Peyer's patch (tissue), 4 donors: ENCODE measurements around the gene PDE5A.
"Not testable (repeated sequence)": the region's sequence is repeated elsewhere in the genome, so short reads cannot be mapped to it uniquely, and the experiment has no call there.

Experiments used
- POLR2A ChIP-seq, 2 donors: fragments of 450-650 bp; IDR thresholded peaks; one replicate each; pipeline ENCODE4 v1.5.1; 2017; ENCODE audit warnings: antibody characterized with exemption in 2 of 2, mild to moderate bottlenecking in 2 of 2, moderate library complexity in 2 of 2
- TF ChIP-seq, protein P1 (sequence below), 6 experiments: fragments of 450-650 bp in 4 of 6; fragments of 200-600 bp in 2 of 6; sonication (generic) in 1 of 6; IDR thresholded peaks; one replicate each; pipeline ENCODE4 v1.5.1; 2017 to 2019; ENCODE audit warnings: antibody characterized with exemption in 6 of 6, mild to moderate bottlenecking in 3 of 6, moderate library complexity in 1 of 6

DNA sequence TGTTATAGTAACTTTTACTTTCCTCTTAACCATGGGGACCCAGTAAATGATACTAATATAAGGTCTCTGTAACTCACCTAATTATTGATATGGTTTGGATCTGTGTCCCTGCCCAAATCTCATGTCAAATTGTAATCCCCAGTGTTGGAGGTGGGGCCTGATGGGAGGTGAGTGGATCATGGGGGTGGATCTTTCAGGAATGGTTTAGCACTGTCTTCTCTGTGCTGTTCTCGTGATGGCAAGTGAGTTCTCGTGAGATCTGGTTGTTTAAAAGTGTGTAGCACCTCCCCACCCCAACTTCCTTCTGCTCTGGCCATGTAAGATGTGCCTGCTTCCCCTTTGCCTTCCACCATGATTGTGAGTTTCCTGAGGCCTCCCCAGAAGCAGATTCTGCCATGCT lies 34.0 kb upstream of the PDE5A start:
- TF ChIP-seq, protein P1, sequence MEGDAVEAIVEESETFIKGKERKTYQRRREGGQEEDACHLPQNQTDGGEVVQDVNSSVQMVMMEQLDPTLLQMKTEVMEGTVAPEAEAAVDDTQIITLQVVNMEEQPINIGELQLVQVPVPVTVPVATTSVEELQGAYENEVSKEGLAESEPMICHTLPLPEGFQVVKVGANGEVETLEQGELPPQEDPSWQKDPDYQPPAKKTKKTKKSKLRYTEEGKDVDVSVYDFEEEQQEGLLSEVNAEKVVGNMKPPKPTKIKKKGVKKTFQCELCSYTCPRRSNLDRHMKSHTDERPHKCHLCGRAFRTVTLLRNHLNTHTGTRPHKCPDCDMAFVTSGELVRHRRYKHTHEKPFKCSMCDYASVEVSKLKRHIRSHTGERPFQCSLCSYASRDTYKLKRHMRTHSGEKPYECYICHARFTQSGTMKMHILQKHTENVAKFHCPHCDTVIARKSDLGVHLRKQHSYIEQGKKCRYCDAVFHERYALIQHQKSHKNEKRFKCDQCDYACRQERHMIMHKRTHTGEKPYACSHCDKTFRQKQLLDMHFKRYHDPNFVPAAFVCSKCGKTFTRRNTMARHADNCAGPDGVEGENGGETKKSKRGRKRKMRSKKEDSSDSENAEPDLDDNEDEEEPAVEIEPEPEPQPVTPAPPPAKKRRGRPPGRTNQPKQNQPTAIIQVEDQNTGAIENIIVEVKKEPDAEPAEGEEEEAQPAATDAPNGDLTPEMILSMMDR (IDR thresholded peaks at IDR 0.05), result not testable (repeated sequence)
- not testable (repeated sequence) for TF ChIP-seq POLR2A (IDR thresholded peaks at IDR 0.05)
